Measurements from ENCODE around the gene POLD2.

Gene POLD2

GRCh38 chr7:44141221-44141850 is 18.0 kb upstream of the POLD2 start, which contains the start of gene MYL7:
Gene MYL7, minus strand, starts transcription at chr7:44141332. Its CDS starts 27 bp downstream, at chr7:44141305.
- TF ChIP-seq CTCF (IDR thresholded peaks at IDR 0.05; ENCODE audit: insufficient read depth, low read depth, low read length, missing control alignments) = no peak
- H3K4me3 ChIP-seq (ENCODE audit: low read depth, low read length) = no peak within 1 kb of the TSS
- DNase-seq (ENCODE audit: low read depth) = no peak

GRCh38 chr7:44140341-44140740 is 17.0 kb upstream of the POLD2 start:
- no peak for DNase-seq (ENCODE audit: low read depth)
- TF ChIP-seq CTCF (IDR thresholded peaks at IDR 0.05; ENCODE audit: insufficient read depth, low read depth, low read length, missing control alignments) = no peak
- H3K4me3 ChIP-seq (ENCODE audit: low read depth, low read length) = no peak overlapping the region

- TF ChIP-seq CTCF (IDR thresholded peaks at IDR 0.05; ENCODE audit: insufficient read depth, low read depth, low read length, missing control alignments) = no peak
- no peak for DNase-seq (ENCODE audit: low read depth)
- no peak overlapping the region for H3K4me3 ChIP-seq (ENCODE audit: low read depth, low read length)
Measured at GRCh38 chr7:44139311-44140010, 16.1 kb upstream of the POLD2 start.

GRCh38 chr7:44138698-44139097 is 15.3 kb upstream of the POLD2 start:
- DNase-seq (ENCODE audit: low read depth) = no peak

GRCh38 chr7:44136731-44137130 is 13.4 kb upstream of the POLD2 start:
- no peak for DNase-seq (ENCODE audit: low read depth)
- TF ChIP-seq CTCF (IDR thresholded peaks at IDR 0.05; ENCODE audit: insufficient read depth, low read depth, low read length, missing control alignments) = no peak
- no peak overlapping the region for H3K4me3 ChIP-seq (ENCODE audit: low read depth, low read length)

More at GRCh38 chr7:44138698-44139097, 15.3 kb upstream of the POLD2 start:
- no peak overlapping the region for H3K4me3 ChIP-seq (ENCODE audit: low read depth, low read length)
- no peak for TF ChIP-seq CTCF (IDR thresholded peaks at IDR 0.05; ENCODE audit: insufficient read depth, low read depth, low read length, missing control alignments)

GRCh38 chr7:44134943-44135628 is 11.7 kb upstream of the POLD2 start:
- H3K4me3 ChIP-seq (ENCODE audit: low read depth, low read length) = no peak overlapping the region
- no peak for DNase-seq (ENCODE audit: low read depth)
- TF ChIP-seq CTCF (IDR thresholded peaks at IDR 0.05; ENCODE audit: insufficient read depth, low read depth, low read length, missing control alignments) = no peak
